K562 (cell line): ENCODE results near the gene ARHGAP30. TPM values are rescaled to one million over a fixed set of nuclear protein-coding genes. Genes with fewer than 3 reads are reported as not detected.
A peak's percentile ranks its signal among the peaks of the same experiment; 100 is the strongest.

Source experiments
- ATAC-seq: fragments of 200-7000 bp; cut with Tn5 transposase; 3 replicates; pipeline ENCODE4 v1.9.1; 2020; ENCODE audit warnings: moderate library complexity
- BruUV-seq: library from RNA; stranded (reverse); fragments of 400-500 nt; replicated peaks from 2 replicates; lab custom pipeline; 2021; lab: Mats Ljungman, UMichigan
- CTCF ChIA-PET: fragments of 300-600 bp; formaldehyde crosslinking; extraction: SDS; loops from one replicate; lab custom pipeline; 2021; ENCODE audit warnings: low intra/inter-chr PET ratio; lab: Yijun Ruan, JAX
- POLR2A ChIA-PET: fragments of 300-600, 350-650 bp; sonication (Branson Sonifier 250); formaldehyde crosslinking; extraction: SDS; loops from one replicate; lab custom pipeline; 2021; ENCODE audit warnings: antibody characterized with exemption, inconsistent platforms; lab: Yijun Ruan, JAX
- DNase-seq, 4 experiments: peaks; one replicate each; pipeline versions ENCODE4 v3.0.0 to v3.0.0-alpha.2; 2011 to 2018; ENCODE audit warnings: low spot score in 3 of 4, mixed read lengths in 3 of 4; ENCODE audit errors: extremely low read depth in 1 of 4
- FAIRE-seq: peaks from 2 replicates; lab custom pipeline; 2011; peaks lifted over from hg19 to GRCh38; lab: Jason Lieb, UNC
- H2AFZ ChIP-seq: 2 replicates; pipeline ENCODE4 v1.6.0; 2011; ENCODE audit warnings: low read depth, low read length, control low read depth, inconsistent platforms
- H3K27ac ChIP-seq: fragments of 200-600 bp; 3 replicates; pipeline ENCODE4 v1.8.0; 2011; ENCODE audit warnings: low read depth, mild to moderate bottlenecking, control low read depth, inconsistent platforms, low read length, moderate library complexity, mixed read lengths; ENCODE audit errors: extremely low read depth
- H3K27me3 ChIP-seq, 2 experiments: fragments of 300-600 bp in 1 of 2; 2 replicates in 1 of 2; 3 replicates in 1 of 2; pipeline versions ENCODE4 v1.6.0 to v1.8.0; 2011; ENCODE audit warnings: inconsistent platforms in 2 of 2, low read length in 2 of 2, mild to moderate bottlenecking in 1 of 2, mixed read lengths in 1 of 2, moderate library complexity in 1 of 2; ENCODE audit not compliant: control insufficient read depth in 2 of 2, insufficient read depth in 2 of 2
- H3K36me3 ChIP-seq: fragments of 300-600 bp; 3 replicates; pipeline ENCODE4 v1.8.0; 2011; ENCODE audit warnings: mild to moderate bottlenecking, low read length, inconsistent platforms; ENCODE audit not compliant: control insufficient read depth, insufficient read depth
- H3K4me1 ChIP-seq, 2 experiments: fragments of 200-600 bp in 1 of 2; replicated peaks in 1 of 2; 2 replicates in 1 of 2; 3 replicates in 1 of 2; pipeline versions ENCODE4 v1.5.1 to v1.8.0; 2011; ENCODE audit warnings: inconsistent platforms in 2 of 2, low read length in 2 of 2, mild to moderate bottlenecking in 1 of 2, mixed read lengths in 1 of 2, moderate library complexity in 1 of 2; ENCODE audit not compliant: control insufficient read depth in 2 of 2, insufficient read depth in 2 of 2
- H3K4me2 ChIP-seq: 2 replicates; pipeline ENCODE4 v1.6.1; 2011; ENCODE audit warnings: low read length, control low read depth, inconsistent platforms, mixed read lengths; ENCODE audit not compliant: insufficient read depth
- H3K4me3 ChIP-seq: fragments of 200-600 bp; sonication (generic), shearing (Covaris generic); 2 replicates; pipeline ENCODE4 v1.5.1; 2016; ENCODE audit warnings: control low read depth, inconsistent platforms
- H3K79me2 ChIP-seq: fragments of 200-600 bp; 3 replicates; pipeline ENCODE4 v1.8.0; 2011; ENCODE audit warnings: low read length, inconsistent platforms; ENCODE audit not compliant: control insufficient read depth, insufficient read depth
- H3K9ac ChIP-seq, 2 experiments: 2 replicates each; pipeline versions ENCODE4 v1.6.0 to v1.6.1; 2011; ENCODE audit warnings: low read depth in 2 of 2, low read length in 2 of 2, control low read depth in 1 of 2, inconsistent platforms in 1 of 2, mild to moderate bottlenecking in 1 of 2, mixed read lengths in 1 of 2; ENCODE audit not compliant: insufficient read depth in 1 of 2
- H3K9me1 ChIP-seq: one replicate; pipeline ENCODE4 v1.6.0; 2011; ENCODE audit warnings: inconsistent platforms, mild to moderate bottlenecking, low read length, moderate library complexity; ENCODE audit not compliant: control insufficient read depth, insufficient read depth
- H3K9me3 ChIP-seq: replicated peaks from 2 replicates; pipeline ENCODE4 v1.5.1; 2011; ENCODE audit warnings: low read depth, low read length, inconsistent platforms; ENCODE audit not compliant: control insufficient read depth, insufficient read depth
- H4K20me1 ChIP-seq: replicated peaks from 2 replicates; pipeline ENCODE4 v1.6.1; 2011; ENCODE audit warnings: low read length, inconsistent platforms, mixed read lengths; ENCODE audit not compliant: control insufficient read depth, insufficient read depth
- BHLHE40 ChIP-seq: IDR thresholded peaks from 2 replicates; pipeline ENCODE4 v1.6.1; 2011; ENCODE audit warnings: low read length, improper control_type of control experiment
- GABPB2 ChIP-seq: fragments of 250-450 bp; sonication (Bioruptor Pico); conservative IDR thresholded peaks from 2 replicates; pipeline ENCODE4 v1.5.1; 2021; ENCODE audit warnings: mild to moderate bottlenecking
- HBP1 ChIP-seq: fragments of 450-650 bp; formaldehyde crosslinking; IDR thresholded peaks from 2 replicates; pipeline ENCODE4 v1.4.0; 2022; ENCODE audit warnings: missing genetic modification characterization
- KDM2B ChIP-seq: fragments of 250-450 bp; sonication (Bioruptor Pico); IDR thresholded peaks from 2 replicates; pipeline ENCODE4 v1.8.0; 2021; ENCODE audit warnings: mild to moderate bottlenecking, moderate library complexity
- PCBP2 ChIP-seq: fragments of 200-400 bp; formaldehyde crosslinking; IDR thresholded peaks from 2 replicates; pipeline ENCODE4 v1.6.1; 2018; ENCODE audit warnings: low read length, low read depth, mild to moderate bottlenecking, moderate library complexity; ENCODE audit not compliant: poor library complexity, severe bottlenecking
- POLR2G ChIP-seq: fragments of 200-400 bp; formaldehyde crosslinking; IDR thresholded peaks from 2 replicates; pipeline ENCODE4 v1.6.1; 2017; ENCODE audit warnings: low read depth, mild to moderate bottlenecking, antibody characterized with exemption, low read length, moderate library complexity
- RBFOX2 ChIP-seq: fragments of 200-400 bp; formaldehyde crosslinking; IDR thresholded peaks from 2 replicates; pipeline ENCODE4 v1.6.1; 2017; ENCODE audit warnings: low read depth, mild to moderate bottlenecking, low read length, moderate library complexity
- RBM39 ChIP-seq: fragments of 200-400 bp; formaldehyde crosslinking; optimal IDR thresholded peaks from 2 replicates; pipeline ENCODE3; 2018; ENCODE audit warnings: low read depth, low read length
- SETDB1 ChIP-seq: IDR thresholded peaks from one replicate; pipeline ENCODE4 v1.6.1; 2012; ENCODE audit warnings: low read length, control low read depth, inconsistent platforms
- SMAD3 ChIP-seq: fragments of 450-650 bp; formaldehyde crosslinking; conservative IDR thresholded peaks from 2 replicates; pipeline ENCODE4 v1.4.0; 2020; ENCODE audit warnings: mild to moderate bottlenecking
- STAT5A ChIP-seq: IDR thresholded peaks from 2 replicates; pipeline ENCODE4 v1.6.1; 2012; ENCODE audit warnings: low read length, inconsistent platforms, borderline replicate concordance
- ZBTB26 ChIP-seq: fragments of 450-650 bp; formaldehyde crosslinking; IDR thresholded peaks from 2 replicates; pipeline ENCODE4 v1.4.0; 2022; ENCODE audit warnings: missing genetic modification characterization
- ZNF583 ChIP-seq: fragments of 250-450 bp; sonication (Bioruptor Pico); IDR thresholded peaks from 2 replicates; pipeline ENCODE4 v1.4.0; 2020
- WGBS: fragments of 100-300 bp; shearing (Covaris generic); methylation state at CpG from one replicate; pipeline ENCODE4 v1.1.6; 2016; ENCODE audit warnings: low coverage, mixed read lengths; ENCODE audit not compliant: insufficient coverage; ENCODE audit errors: missing lambda C conversion rate; 5-methylcytosine and 5-hydroxymethylcytosine counted together
- in situ Hi-C: fragments of 300-500 bp; cut with MboI; formaldehyde crosslinking; loops from 4 replicates; pipeline ENCODE4 v1.15.0; 2018; ENCODE audit warnings: inconsistent platforms, mixed read lengths
- intact Hi-C: fragments of 100-400 bp; cut with micrococcal nuclease; formaldehyde crosslinking; loops from 2 replicates; pipeline ENCODE4 v1.14.2; 2022
- polyA plus RNA-seq, 8 experiments: library from polyadenylated mRNA; depleted of rRNA in 4 of 8; stranded (reverse) in 5 of 8; unstranded in 3 of 8; fragments of >200 nt; fragmentation: Nextera tagmentation in 2 of 8; fragmentation: Illumina TruSeq in 1 of 8; extraction: Ambion mirVana in 2 of 8; extraction: Trizol in 1 of 8; gene quantifications; 2 replicates each; pipeline versions ENCODE4 v1.2.1 to v1.2.3, GENCODE V29; 2011 to 2014; ENCODE audit warnings: inconsistent platforms in 1 of 8, missing spikeins in 1 of 8
- total RNA-seq, 7 experiments: library from RNA; depleted of rRNA in 6 of 7; stranded (reverse); fragments of >200 nt in 6 of 7; fragmentation: Illumina TruSeq in 2 of 7; extraction: Trizol in 2 of 7; gene quantifications; 2 replicates each; pipeline versions ENCODE4 v1.2.1 to v1.2.3, GENCODE V29; 2011 to 2021; ENCODE audit warnings: low replicate concordance in 1 of 7
- TF ChIP-seq, protein P1 (sequence below): sonication (generic); formaldehyde crosslinking; IDR thresholded peaks from 2 replicates; pipeline ENCODE4 v1.8.1; 2023; ENCODE audit warnings: mild to moderate bottlenecking, missing genetic modification reagents
- TF ChIP-seq, protein P2 (sequence below): fragments of 250-450 bp; sonication (Bioruptor Pico); IDR thresholded peaks from 2 replicates; pipeline ENCODE4 v1.5.0; 2020; ENCODE audit warnings: mild to moderate bottlenecking

Gene ARHGAP30
- total and polyA plus RNA-seq, 9 of the 15 experiments (the other 6 are each of a cell fraction or from before 2014, with no cell fraction given): 0.01 to 0.73 (median 0.12) TPM

- intact Hi-C loops: no loop called here
- no peak within 1 kb of the TSS for H3K4me3 ChIP-seq
- no peaks in the 10 kb centered on the region for H4K20me1 ChIP-seq
- no peaks in the 10 kb centered on the region for H3K9me1 ChIP-seq
- no TSS peak for BruUV-seq
- DNase-seq (peak in 1 of 4 experiments; percentile 45), FAIRE-seq (no peak), ATAC-seq (no peak)
- in situ Hi-C loops: no loop called here
- no peak within 1 kb of the TSS for H3K27ac ChIP-seq
- POLR2A ChIA-PET: interaction anchor here (2.1 kb wide), 1 partner anchor 17 kb away, joined by 8 read pairs; the partner anchor contains the start of gene F11R
- H3K36me3 ChIP-seq: peaks cover 48% of the 10 kb centered on the region
- H3K27me3 ChIP-seq: no peaks in the 10 kb centered on the region
- peaks cover 3 to 4% of the 10 kb centered on the region in 2 experiments; a peak in 3 of 5 replicates for H3K4me1 ChIP-seq
- no peak within 1 kb of the TSS for H2AFZ ChIP-seq
- CTCF ChIA-PET: no interaction called here
- no peak within 1 kb of the TSS for H3K9ac ChIP-seq
- TF ChIP-seq HBP1 (CRISPR knock-in tag) (no peak), BHLHE40 (no peak), STAT5A (no peak), SMAD3 (CRISPR knock-in tag) (no peak), ZBTB26 (CRISPR knock-in tag) (no peak), POLR2G (peak; percentile 72), KDM2B (CRISPR knock-in tag) (no peak), SETDB1 (no peak), PCBP2 (no peak), RBFOX2 (peak; percentile 25; the same call in 1 of the 2 replicates), GABPB2 (CRISPR knock-in tag) (no peak), RBM39 (no peak), ZNF583 (no peak)
- TF ChIP-seq, protein P1, sequence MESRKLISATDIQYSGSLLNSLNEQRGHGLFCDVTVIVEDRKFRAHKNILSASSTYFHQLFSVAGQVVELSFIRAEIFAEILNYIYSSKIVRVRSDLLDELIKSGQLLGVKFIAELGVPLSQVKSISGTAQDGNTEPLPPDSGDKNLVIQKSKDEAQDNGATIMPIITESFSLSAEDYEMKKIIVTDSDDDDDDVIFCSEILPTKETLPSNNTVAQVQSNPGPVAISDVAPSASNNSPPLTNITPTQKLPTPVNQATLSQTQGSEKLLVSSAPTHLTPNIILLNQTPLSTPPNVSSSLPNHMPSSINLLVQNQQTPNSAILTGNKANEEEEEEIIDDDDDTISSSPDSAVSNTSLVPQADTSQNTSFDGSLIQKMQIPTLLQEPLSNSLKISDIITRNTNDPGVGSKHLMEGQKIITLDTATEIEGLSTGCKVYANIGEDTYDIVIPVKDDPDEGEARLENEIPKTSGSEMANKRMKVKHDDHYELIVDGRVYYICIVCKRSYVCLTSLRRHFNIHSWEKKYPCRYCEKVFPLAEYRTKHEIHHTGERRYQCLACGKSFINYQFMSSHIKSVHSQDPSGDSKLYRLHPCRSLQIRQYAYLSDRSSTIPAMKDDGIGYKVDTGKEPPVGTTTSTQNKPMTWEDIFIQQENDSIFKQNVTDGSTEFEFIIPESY (CRISPR knock-in tag): peak; percentile 94
- TF ChIP-seq, protein P2, sequence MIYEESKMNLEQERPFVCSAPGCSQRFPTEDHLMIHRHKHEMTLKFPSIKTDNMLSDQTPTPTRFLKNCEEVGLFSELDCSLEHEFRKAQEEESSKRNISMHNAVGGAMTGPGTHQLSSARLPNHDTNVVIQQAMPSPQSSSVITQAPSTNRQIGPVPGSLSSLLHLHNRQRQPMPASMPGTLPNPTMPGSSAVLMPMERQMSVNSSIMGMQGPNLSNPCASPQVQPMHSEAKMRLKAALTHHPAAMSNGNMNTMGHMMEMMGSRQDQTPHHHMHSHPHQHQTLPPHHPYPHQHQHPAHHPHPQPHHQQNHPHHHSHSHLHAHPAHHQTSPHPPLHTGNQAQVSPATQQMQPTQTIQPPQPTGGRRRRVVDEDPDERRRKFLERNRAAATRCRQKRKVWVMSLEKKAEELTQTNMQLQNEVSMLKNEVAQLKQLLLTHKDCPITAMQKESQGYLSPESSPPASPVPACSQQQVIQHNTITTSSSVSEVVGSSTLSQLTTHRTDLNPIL (CRISPR knock-in tag): no peak
- H3K79me2 ChIP-seq: peaks cover 2% of the 10 kb centered on the region; the same call in 1 of the 3 replicates
- no peaks in the 10 kb centered on the region for H3K9me3 ChIP-seq
- H3K4me2 ChIP-seq: no peak within 1 kb of the TSS
- WGBS: 95% methylated on average over 26 of the region's 54 CpGs
These were observed 31.1 kb downstream of the ARHGAP30 start, which contains the start of gene TSTD1 for GRCh38 chr1:161038523-161039153. Gene TSTD1 (minus strand): TSS chr1:161038964. CDS start chr1:161038889, 75 bp downstream.
